ENCODE measurements around the gene ARFRP1. TPM values are rescaled to one million over a fixed set of nuclear protein-coding genes. Genes with fewer than 3 reads are reported as not detected.
"Not testable (repeated sequence)": the region's sequence is repeated elsewhere in the genome, so short reads cannot be mapped to it uniquely, and the experiment has no call there.

ARFRP1 gene
- total RNA-seq, 1 experiment from 2014 or later, result 15.1 TPM

DNA sequence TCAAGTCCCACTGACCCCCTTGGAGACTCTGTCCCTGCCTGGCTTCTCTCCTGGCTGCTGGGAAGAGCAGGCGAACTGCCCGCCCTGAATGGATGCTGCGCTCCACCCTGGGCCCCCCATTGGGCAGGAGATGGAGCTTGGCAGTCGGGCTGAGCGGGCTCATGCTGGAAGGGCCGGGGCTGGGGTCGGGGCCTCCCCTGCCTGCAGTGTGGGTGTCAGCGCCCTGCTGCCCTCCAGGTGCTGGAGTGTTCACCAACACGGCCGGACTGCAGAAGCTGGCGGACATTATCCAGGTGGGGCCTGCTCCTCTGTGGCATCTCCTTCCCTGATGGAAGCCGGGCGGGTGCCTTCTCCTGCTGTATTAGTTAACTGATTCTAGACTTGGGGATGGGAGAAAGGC lies 27.3 kb downstream of the ARFRP1 start:
- Histone ChIP-seq H3K4me1 (ENCODE audit: low read length) (no peaks in the 10 kb centered on the region), H3K27me3 (ENCODE audit: low read length) (no peaks in the 10 kb centered on the region), H3K9me2 (replicated peaks; ENCODE audit: insufficient read depth, low read length) (no peaks in the 10 kb centered on the region), H2AFZ (ENCODE audit: low read length) (no peak overlapping the region), H3K4me2 (ENCODE audit: low read depth, low read length, poor library complexity, severe bottlenecking) (no peak overlapping the region), H3K36me3 (ENCODE audit: insufficient read depth, low read length) (no peaks in the 10 kb centered on the region), H4K20me1 (ENCODE audit: insufficient read depth, low read depth, low read length) (no peaks in the 10 kb centered on the region), H3K79me2 (ENCODE audit: low read length) (no peaks in the 10 kb centered on the region), H3K4me3 (ENCODE audit: low read length) (no peak overlapping the region), H3K9me3 (ENCODE audit: low read length) (no peaks in the 10 kb centered on the region), H3K27ac (ENCODE audit: low read length) (no peak overlapping the region), H3K9ac (ENCODE audit: low read length) (no peak overlapping the region)
- DNase-seq, result no peak

DNA sequence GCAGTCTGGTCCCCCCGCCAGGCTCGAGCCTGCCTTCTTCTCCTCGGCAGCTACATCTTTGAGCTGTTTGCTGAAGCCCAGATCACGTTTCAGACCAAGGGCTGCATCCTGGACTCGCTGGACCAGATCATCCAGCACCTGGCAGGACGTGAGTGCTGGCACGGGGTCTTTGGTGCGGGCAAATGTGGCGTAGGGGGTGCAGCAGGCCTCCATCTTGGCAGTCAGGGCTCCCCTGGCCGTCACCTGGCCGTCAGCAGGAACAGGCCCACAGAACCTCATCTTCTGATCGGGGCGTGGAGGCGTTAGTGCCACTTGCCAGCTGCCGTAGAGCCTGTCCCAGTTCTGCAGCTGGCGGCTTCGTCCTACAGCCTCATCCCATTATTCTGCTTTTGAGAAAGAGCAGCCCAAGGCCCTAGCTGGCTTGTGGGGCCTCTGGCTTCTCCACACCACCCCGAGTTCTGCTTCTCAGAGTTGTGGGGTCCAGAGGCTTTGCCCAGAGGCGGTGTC lies 27.9 kb downstream of the ARFRP1 start:
- Histone ChIP-seq H3K4me1 (ENCODE audit: low read length) (no peaks in the 10 kb centered on the region), H3K36me3 (ENCODE audit: insufficient read depth, low read length) (no peaks in the 10 kb centered on the region), H3K4me3 (ENCODE audit: low read length) (no peak overlapping the region), H4K20me1 (ENCODE audit: insufficient read depth, low read depth, low read length) (no peaks in the 10 kb centered on the region), H2AFZ (ENCODE audit: low read length) (no peak overlapping the region), H3K9ac (ENCODE audit: low read length) (no peak overlapping the region), H3K27me3 (ENCODE audit: low read length) (no peaks in the 10 kb centered on the region), H3K27ac (ENCODE audit: low read length) (no peak overlapping the region), H3K9me2 (replicated peaks; ENCODE audit: insufficient read depth, low read length) (no peaks in the 10 kb centered on the region), H3K4me2 (ENCODE audit: low read depth, low read length, poor library complexity, severe bottlenecking) (no peak overlapping the region), H3K9me3 (ENCODE audit: low read length) (no peaks in the 10 kb centered on the region), H3K79me2 (ENCODE audit: low read length) (no peaks in the 10 kb centered on the region)
- no peak for DNase-seq

DNA sequence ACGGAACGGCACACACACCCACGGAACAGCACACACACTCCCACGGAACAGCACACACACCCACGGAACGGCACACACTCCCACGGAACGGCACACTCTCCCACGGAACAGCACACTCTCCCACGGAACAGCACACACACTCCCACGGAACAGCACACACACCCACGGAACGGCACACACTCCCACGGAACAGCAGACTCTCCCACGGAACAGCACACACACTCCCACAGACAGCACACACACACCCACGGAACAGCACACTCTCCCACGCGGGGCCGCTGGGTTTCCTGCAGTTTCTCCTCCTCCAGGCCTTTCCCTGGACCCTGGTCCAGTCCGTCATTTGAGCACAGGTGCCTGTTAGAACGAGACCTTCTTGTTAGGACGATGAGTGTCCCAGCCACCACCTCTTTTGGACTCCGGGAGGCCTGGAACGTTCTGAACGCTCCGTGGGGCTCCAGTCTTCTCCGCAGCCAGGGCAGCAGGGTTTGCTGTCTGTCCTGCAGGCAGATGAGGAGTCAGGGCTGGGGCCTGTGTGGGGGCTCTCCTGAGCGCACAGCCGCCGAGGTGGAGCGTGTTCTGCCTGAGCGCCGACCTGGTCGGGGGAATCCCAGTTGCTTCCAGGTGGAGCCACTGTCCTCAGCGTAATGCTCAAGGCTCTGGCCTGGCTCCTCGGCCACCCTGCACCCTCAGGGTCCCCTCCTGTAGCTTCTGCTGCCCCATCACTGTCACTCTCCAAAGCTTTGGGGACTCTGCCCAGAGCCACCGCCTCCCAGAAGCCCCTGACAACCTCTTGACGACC lies 28.9 kb downstream of the ARFRP1 start:
- Histone ChIP-seq H3K4me1 (ENCODE audit: low read length) (no peaks in the 10 kb centered on the region), H3K27ac (ENCODE audit: low read length) (no peak overlapping the region), H3K27me3 (ENCODE audit: low read length) (no peaks in the 10 kb centered on the region), H4K20me1 (ENCODE audit: insufficient read depth, low read depth, low read length) (no peaks in the 10 kb centered on the region), H3K79me2 (ENCODE audit: low read length) (no peaks in the 10 kb centered on the region), H3K9me2 (replicated peaks; ENCODE audit: insufficient read depth, low read length) (no peaks in the 10 kb centered on the region), H3K9ac (ENCODE audit: low read length) (no peak overlapping the region), H2AFZ (ENCODE audit: low read length) (no peak overlapping the region), H3K36me3 (ENCODE audit: insufficient read depth, low read length) (no peaks in the 10 kb centered on the region), H3K4me3 (ENCODE audit: low read length) (no peak overlapping the region), H3K9me3 (ENCODE audit: low read length) (no peaks in the 10 kb centered on the region), H3K4me2 (ENCODE audit: low read depth, low read length, poor library complexity, severe bottlenecking) (no peak overlapping the region)
- no peak for DNase-seq

DNA sequence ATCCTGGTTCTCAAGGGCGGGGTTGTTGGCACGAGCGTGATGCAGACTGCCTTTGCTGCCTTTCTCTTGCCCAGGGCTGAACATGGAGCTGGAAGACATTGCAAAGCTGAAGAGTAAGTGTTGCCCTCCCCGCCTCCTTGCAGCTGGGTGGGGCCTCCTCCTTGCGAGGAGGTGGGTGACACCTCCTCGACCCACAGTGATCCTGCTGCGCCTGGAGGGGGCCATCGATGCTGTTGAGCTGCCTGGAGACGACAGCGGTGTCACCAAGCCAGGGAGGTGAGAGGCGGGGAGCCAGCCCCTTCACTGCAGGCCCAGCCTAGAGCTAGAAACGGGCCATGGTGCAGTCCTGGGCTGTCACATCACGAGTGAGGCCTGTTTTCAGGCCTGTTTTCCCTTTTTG lies 29.7 kb downstream of the ARFRP1 start:
- Histone ChIP-seq H3K4me3 (ENCODE audit: low read length) (no peak overlapping the region), H3K79me2 (ENCODE audit: low read length) (no peaks in the 10 kb centered on the region), H3K9ac (ENCODE audit: low read length) (no peak overlapping the region), H3K4me1 (ENCODE audit: low read length) (no peaks in the 10 kb centered on the region), H4K20me1 (ENCODE audit: insufficient read depth, low read depth, low read length) (no peaks in the 10 kb centered on the region), H3K27me3 (ENCODE audit: low read length) (no peaks in the 10 kb centered on the region), H3K9me2 (replicated peaks; ENCODE audit: insufficient read depth, low read length) (no peaks in the 10 kb centered on the region), H3K9me3 (ENCODE audit: low read length) (no peaks in the 10 kb centered on the region), H2AFZ (ENCODE audit: low read length) (no peak overlapping the region), H3K36me3 (ENCODE audit: insufficient read depth, low read length) (no peaks in the 10 kb centered on the region), H3K27ac (ENCODE audit: low read length) (no peak overlapping the region), H3K4me2 (ENCODE audit: low read depth, low read length, poor library complexity, severe bottlenecking) (no peak overlapping the region)
- DNase-seq, result no peak

DNA sequence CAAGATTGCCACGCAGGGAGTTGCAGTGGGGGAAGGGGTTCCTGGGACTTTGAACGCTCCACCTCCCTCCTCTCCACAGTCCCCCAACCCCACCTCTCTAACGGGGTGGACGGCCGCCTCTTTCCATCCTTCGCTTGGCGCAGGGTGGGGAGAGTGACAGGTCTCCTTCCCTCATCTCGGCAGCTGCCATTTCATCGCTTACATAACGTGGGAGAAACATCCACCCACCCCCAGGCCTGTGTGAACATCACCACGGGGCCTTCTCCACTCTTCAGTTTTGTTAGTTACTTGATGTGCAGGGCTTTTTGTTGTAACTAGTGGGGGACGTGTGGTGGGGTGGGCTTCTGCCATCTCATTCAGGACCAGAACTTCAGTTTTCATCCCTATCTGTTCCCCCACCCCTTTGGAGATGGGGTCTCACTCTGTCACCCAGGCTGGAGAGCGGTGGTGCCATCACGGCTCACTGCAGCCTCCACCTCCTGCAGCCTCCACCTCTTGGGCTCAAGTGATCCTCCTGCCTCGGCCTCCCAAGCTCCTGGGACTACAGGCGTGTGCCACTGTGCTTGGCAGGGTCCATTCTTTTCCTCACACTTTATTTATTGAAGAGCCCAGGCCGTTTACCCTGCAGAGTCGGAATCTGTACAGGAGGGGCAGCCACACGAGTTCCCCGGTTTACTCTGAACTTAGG lies 32.0 kb downstream of the ARFRP1 start:
- Histone ChIP-seq H3K36me3 (ENCODE audit: insufficient read depth, low read length) (no peaks in the 10 kb centered on the region), H3K9me3 (ENCODE audit: low read length) (no peaks in the 10 kb centered on the region), H3K9ac (ENCODE audit: low read length) (no peak overlapping the region), H4K20me1 (ENCODE audit: insufficient read depth, low read depth, low read length) (no peaks in the 10 kb centered on the region), H3K4me1 (ENCODE audit: low read length) (no peaks in the 10 kb centered on the region), H3K27ac (ENCODE audit: low read length) (no peak overlapping the region), H3K9me2 (replicated peaks; ENCODE audit: insufficient read depth, low read length) (no peaks in the 10 kb centered on the region), H3K4me3 (ENCODE audit: low read length) (no peak overlapping the region), H2AFZ (ENCODE audit: low read length) (no peak overlapping the region), H3K27me3 (ENCODE audit: low read length) (no peaks in the 10 kb centered on the region), H3K79me2 (ENCODE audit: low read length) (no peaks in the 10 kb centered on the region), H3K4me2 (ENCODE audit: low read depth, low read length, poor library complexity, severe bottlenecking) (no peak overlapping the region)
- DNase-seq, result no peak

- Histone ChIP-seq H3K9ac (ENCODE audit: low read length) (no peak overlapping the region), H3K27me3 (ENCODE audit: low read length) (no peaks in the 10 kb centered on the region)
Measured at GRCh38 chr20:63673951-63674350, 33.8 kb downstream of the ARFRP1 start.

DNA sequence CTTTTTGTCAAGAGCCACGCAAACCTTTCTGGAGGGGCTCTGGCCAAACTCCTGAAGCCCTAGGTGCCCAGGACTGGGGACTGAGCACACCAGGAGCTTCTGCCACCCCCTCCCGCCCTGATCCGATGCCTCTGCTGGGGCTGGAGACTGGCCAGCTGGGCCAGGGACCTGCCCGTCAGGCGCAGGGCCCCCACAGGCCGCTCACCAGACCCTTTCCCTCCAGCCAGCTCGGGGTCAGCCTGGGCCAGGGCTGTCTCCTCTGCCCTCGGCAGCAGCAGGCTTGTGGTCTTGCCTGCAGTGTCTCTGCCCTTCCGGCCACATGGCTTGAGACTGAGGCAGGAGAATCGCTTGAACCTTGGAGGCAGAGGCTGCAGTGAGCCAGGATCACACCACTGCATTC lies 35.1 kb downstream of the ARFRP1 start:
- Histone ChIP-seq H3K4me1 (ENCODE audit: low read length) (no peaks in the 10 kb centered on the region), H4K20me1 (ENCODE audit: insufficient read depth, low read depth, low read length) (no peaks in the 10 kb centered on the region), H3K27me3 (ENCODE audit: low read length) (no peaks in the 10 kb centered on the region), H3K27ac (ENCODE audit: low read length) (no peak overlapping the region), H3K4me3 (ENCODE audit: low read length) (no peak overlapping the region), H3K9me2 (replicated peaks; ENCODE audit: insufficient read depth, low read length) (no peaks in the 10 kb centered on the region), H3K9me3 (ENCODE audit: low read length) (no peaks in the 10 kb centered on the region), H3K36me3 (ENCODE audit: insufficient read depth, low read length) (peaks cover 7% of the 10 kb centered on the region; the same call in 1 of the 2 replicates), H3K9ac (ENCODE audit: low read length) (no peak overlapping the region), H2AFZ (ENCODE audit: low read length) (no peak overlapping the region), H3K79me2 (ENCODE audit: low read length) (no peaks in the 10 kb centered on the region), H3K4me2 (ENCODE audit: low read depth, low read length, poor library complexity, severe bottlenecking) (no peak overlapping the region)
- DNase-seq, result no peak

More at GRCh38 chr20:63673951-63674350, 33.8 kb downstream of the ARFRP1 start:
- no peak overlapping the region for H3K4me3 ChIP-seq (ENCODE audit: low read length)
- no peaks in the 10 kb centered on the region for H3K9me3 ChIP-seq (ENCODE audit: low read length)
- no peak overlapping the region for H3K27ac ChIP-seq (ENCODE audit: low read length)
- H2AFZ ChIP-seq (ENCODE audit: low read length), result no peak overlapping the region
- peaks cover 3% of the 10 kb centered on the region; the same call in 1 of the 2 replicates for H3K36me3 ChIP-seq (ENCODE audit: insufficient read depth, low read length)
- no peaks in the 10 kb centered on the region for H3K9me2 ChIP-seq (replicated peaks; ENCODE audit: insufficient read depth, low read length)
- no peak overlapping the region for H3K4me2 ChIP-seq (ENCODE audit: low read depth, low read length, poor library complexity, severe bottlenecking)
- DNase-seq, result no peak
- no peaks in the 10 kb centered on the region for H3K79me2 ChIP-seq (ENCODE audit: low read length)
- no peaks in the 10 kb centered on the region for H4K20me1 ChIP-seq (ENCODE audit: insufficient read depth, low read depth, low read length)
- no peaks in the 10 kb centered on the region for H3K4me1 ChIP-seq (ENCODE audit: low read length)

GRCh38 chr20:63671695-63672094 lies 36.1 kb downstream of the ARFRP1 start:
- H3K36me3 ChIP-seq (ENCODE audit: insufficient read depth, low read length); H3K9me2 ChIP-seq (replicated peaks; ENCODE audit: insufficient read depth, low read length); H3K4me1 ChIP-seq (ENCODE audit: low read length); H3K4me2 ChIP-seq (ENCODE audit: low read depth, low read length, poor library complexity, severe bottlenecking); H3K27me3 ChIP-seq (ENCODE audit: low read length); H3K9me3 ChIP-seq (ENCODE audit: low read length); H2AFZ ChIP-seq (ENCODE audit: low read length); H4K20me1 ChIP-seq (ENCODE audit: insufficient read depth, low read depth, low read length); H3K27ac ChIP-seq (ENCODE audit: low read length); DNase-seq; H3K9ac ChIP-seq (ENCODE audit: low read length); H3K79me2 ChIP-seq (ENCODE audit: low read length); H3K4me3 ChIP-seq (ENCODE audit: low read length): not testable (repeated sequence)

Measured in Karpas-422 (cell line).